ENCODE data around the gene RIMBP2. TPM values are rescaled to one million over a fixed set of nuclear protein-coding genes. Genes with fewer than 3 reads are reported as not detected.

RIMBP2 gene
- total RNA-seq, 1 donor from 2014 or later = 0.25 TPM

DNA sequence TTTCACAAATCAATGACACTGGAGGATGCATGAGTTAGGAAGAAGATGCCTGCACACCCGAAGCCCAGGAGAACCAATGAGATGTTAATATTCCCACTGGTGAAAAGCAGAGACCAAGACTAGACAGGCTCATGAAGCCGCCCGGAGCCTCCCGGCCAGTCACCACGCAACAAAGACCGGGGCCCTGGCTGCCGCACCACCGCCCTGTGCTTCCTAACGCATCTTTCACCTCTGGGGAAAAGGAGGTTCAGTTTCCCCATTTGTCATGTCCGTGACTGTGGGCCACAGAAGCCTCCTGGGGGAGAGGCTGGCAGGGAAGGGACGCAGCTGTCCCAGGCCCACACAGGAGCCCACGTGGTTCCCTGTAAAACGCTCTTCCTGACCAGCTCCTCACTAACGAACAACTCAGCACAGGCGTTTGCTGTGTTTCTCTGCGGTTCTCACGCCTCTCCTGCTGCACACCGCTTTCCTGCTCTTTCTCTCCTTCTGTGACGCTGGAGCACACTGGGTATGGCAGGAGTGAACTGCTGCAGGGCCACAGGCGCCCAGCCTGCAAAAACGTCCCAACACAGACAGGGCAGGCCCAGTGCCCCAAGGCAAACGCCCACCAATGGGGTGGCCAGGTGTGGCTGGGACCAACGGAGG lies 10.8 kb downstream of the RIMBP2 start:
- H3K4me3 ChIP-seq = no peak overlapping the region
- no peak for DNase-seq (ENCODE audit: extremely low spot score in 2 of 2)
- H3K27me3 ChIP-seq = no peaks in the 10 kb centered on the region
- no peaks in the 10 kb centered on the region for H3K9me3 ChIP-seq
- H3K27ac ChIP-seq = no peak overlapping the region
- no peaks in the 10 kb centered on the region for H3K4me1 ChIP-seq
- no peaks in the 10 kb centered on the region for H3K36me3 ChIP-seq
- intact Hi-C loops (cut with DNase I) = no loop called here
- TF ChIP-seq, protein P1, sequence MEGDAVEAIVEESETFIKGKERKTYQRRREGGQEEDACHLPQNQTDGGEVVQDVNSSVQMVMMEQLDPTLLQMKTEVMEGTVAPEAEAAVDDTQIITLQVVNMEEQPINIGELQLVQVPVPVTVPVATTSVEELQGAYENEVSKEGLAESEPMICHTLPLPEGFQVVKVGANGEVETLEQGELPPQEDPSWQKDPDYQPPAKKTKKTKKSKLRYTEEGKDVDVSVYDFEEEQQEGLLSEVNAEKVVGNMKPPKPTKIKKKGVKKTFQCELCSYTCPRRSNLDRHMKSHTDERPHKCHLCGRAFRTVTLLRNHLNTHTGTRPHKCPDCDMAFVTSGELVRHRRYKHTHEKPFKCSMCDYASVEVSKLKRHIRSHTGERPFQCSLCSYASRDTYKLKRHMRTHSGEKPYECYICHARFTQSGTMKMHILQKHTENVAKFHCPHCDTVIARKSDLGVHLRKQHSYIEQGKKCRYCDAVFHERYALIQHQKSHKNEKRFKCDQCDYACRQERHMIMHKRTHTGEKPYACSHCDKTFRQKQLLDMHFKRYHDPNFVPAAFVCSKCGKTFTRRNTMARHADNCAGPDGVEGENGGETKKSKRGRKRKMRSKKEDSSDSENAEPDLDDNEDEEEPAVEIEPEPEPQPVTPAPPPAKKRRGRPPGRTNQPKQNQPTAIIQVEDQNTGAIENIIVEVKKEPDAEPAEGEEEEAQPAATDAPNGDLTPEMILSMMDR (IDR thresholded peaks at IDR 0.05) = no peak
- TF ChIP-seq POLR2A (IDR thresholded peaks at IDR 0.05) (no peak), POLR2AphosphoS5 (IDR thresholded peaks at IDR 0.05; ENCODE audit: insufficient read depth in 1 of 2, low read depth in 1 of 2) (no peak)

DNA sequence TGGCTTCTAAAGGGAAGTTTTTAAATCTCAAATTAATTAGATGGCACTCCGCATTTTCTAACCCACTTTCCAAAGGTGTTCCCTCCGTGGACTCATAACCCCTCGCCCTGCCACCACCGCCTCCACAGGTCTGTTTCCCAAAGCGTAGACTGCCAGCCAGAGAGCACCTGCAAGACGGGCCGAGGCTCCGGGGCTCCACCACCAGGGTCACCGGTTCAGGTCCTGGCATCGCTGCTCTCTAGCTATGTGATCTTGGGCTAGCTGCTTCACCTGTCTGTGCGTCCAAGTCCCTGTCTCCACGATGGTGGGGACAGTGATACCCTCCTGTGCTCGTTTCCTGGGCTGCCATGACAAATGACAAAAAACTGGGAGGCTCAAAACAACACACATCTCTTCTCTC lies 11.5 kb downstream of the RIMBP2 start:
- no peaks in the 10 kb centered on the region for H3K9me3 ChIP-seq
- DNase-seq (ENCODE audit: extremely low spot score in 2 of 2) = no peak
- no peaks in the 10 kb centered on the region for H3K36me3 ChIP-seq
- H3K4me1 ChIP-seq = no peaks in the 10 kb centered on the region
- no peak overlapping the region for H3K27ac ChIP-seq
- intact Hi-C loops (cut with DNase I) = no loop called here
- no peaks in the 10 kb centered on the region for H3K27me3 ChIP-seq
- TF ChIP-seq, protein P1 (IDR thresholded peaks at IDR 0.05) = no peak
- TF ChIP-seq POLR2AphosphoS5 (IDR thresholded peaks at IDR 0.05; ENCODE audit: insufficient read depth in 1 of 2, low read depth in 1 of 2) (no peak), POLR2A (IDR thresholded peaks at IDR 0.05) (no peak)
- H3K4me3 ChIP-seq = no peak overlapping the region

DNA sequence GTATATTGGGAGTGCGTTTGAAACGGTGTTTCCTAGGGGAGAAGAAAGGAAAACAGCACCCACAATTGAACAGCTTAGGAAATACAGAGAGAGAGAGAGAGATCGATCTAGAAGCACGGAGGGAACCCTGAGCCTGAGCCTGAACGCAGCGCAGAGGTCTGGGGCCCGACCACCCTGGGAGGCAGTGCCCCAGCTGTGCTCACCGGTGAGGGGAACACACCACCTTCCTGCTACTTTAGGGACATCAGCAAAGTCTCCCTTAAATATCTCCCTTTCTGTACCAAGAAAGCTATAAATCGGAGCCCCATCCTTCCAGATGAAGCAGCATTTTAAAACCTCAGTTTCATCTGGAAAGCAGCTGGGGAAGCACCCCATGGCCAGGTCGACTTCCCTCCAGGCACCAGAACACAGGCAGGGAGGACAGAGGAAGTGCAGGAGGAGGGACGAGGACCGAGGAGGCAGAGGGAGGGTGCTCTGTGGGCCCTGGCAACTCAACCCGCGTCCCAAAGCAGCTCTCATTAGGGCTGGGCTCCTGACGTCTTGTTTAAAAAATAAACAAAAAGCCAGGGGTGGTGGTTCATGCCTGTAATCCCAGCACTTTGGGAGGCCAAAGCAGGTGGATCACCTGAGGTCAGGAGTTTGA lies 12.2 kb downstream of the RIMBP2 start:
- Histone ChIP-seq H3K27ac (no peak overlapping the region), H3K36me3 (no peaks in the 10 kb centered on the region), H3K9me3 (no peaks in the 10 kb centered on the region), H3K4me3 (no peak overlapping the region), H3K4me1 (no peaks in the 10 kb centered on the region), H3K27me3 (no peaks in the 10 kb centered on the region)
- intact Hi-C loops (cut with DNase I) = no loop called here
- DNase-seq (ENCODE audit: extremely low spot score in 2 of 2) = no peak
- TF ChIP-seq, protein P1 (IDR thresholded peaks at IDR 0.05) = no peak
- TF ChIP-seq POLR2AphosphoS5 (IDR thresholded peaks at IDR 0.05; ENCODE audit: insufficient read depth in 1 of 2, low read depth in 1 of 2) (no peak), POLR2A (IDR thresholded peaks at IDR 0.05) (no peak)

- H3K27me3 ChIP-seq = no peaks in the 10 kb centered on the region
- TF ChIP-seq, protein P1 (IDR thresholded peaks at IDR 0.05) = no peak
- no peak for TF ChIP-seq POLR2AphosphoS5 (IDR thresholded peaks at IDR 0.05; ENCODE audit: insufficient read depth in 1 of 2, low read depth in 1 of 2)
- TF ChIP-seq POLR2A (IDR thresholded peaks at IDR 0.05) = no peak
Observed at GRCh38 chr12:130702966-130703732, 12.9 kb downstream of the RIMBP2 start.

More at GRCh38 chr12:130702966-130703732, 12.9 kb downstream of the RIMBP2 start:
- no peak overlapping the region for H3K4me3 ChIP-seq
- no peak overlapping the region for H3K27ac ChIP-seq
- H3K4me1 ChIP-seq = no peaks in the 10 kb centered on the region
- intact Hi-C loops (cut with DNase I) = no loop called here
- no peak for DNase-seq (ENCODE audit: extremely low spot score in 2 of 2)
- no peaks in the 10 kb centered on the region for H3K9me3 ChIP-seq
- no peaks in the 10 kb centered on the region for H3K36me3 ChIP-seq

Measured in vagina (tissue), 2 donors.